K562 (cell line): ENCODE measurements around the gene CLHC1. TPM values are rescaled to one million over a fixed set of nuclear protein-coding genes. Genes with fewer than 3 reads are reported as not detected.

ENCODE experiments used
- ATAC-seq: fragments of 200-7000 bp; cut with Tn5 transposase; 3 replicates; pipeline ENCODE4 v1.9.1; 2020; ENCODE audit warnings: moderate library complexity
- BruUV-seq: library from RNA; stranded (reverse); fragments of 400-500 nt; replicated peaks from 2 replicates; lab custom pipeline; 2021; lab: Mats Ljungman, UMichigan
- CTCF ChIA-PET: fragments of 300-600 bp; formaldehyde crosslinking; extraction: SDS; loops from one replicate; lab custom pipeline; 2021; ENCODE audit warnings: low intra/inter-chr PET ratio; lab: Yijun Ruan, JAX
- POLR2A ChIA-PET: fragments of 300-600, 350-650 bp; sonication (Branson Sonifier 250); formaldehyde crosslinking; extraction: SDS; loops from one replicate; lab custom pipeline; 2021; ENCODE audit warnings: antibody characterized with exemption, inconsistent platforms; lab: Yijun Ruan, JAX
- DNase-seq, 4 experiments: peaks; one replicate each; pipeline versions ENCODE4 v3.0.0 to v3.0.0-alpha.2; 2011 to 2018; ENCODE audit warnings: low spot score in 3 of 4, mixed read lengths in 3 of 4; ENCODE audit errors: extremely low read depth in 1 of 4
- FAIRE-seq: peaks from 2 replicates; lab custom pipeline; 2011; peaks lifted over from hg19 to GRCh38; lab: Jason Lieb, UNC
- H2AFZ ChIP-seq: 2 replicates; pipeline ENCODE4 v1.6.0; 2011; ENCODE audit warnings: low read depth, low read length, control low read depth, inconsistent platforms
- H3K27ac ChIP-seq: fragments of 200-600 bp; 3 replicates; pipeline ENCODE4 v1.8.0; 2011; ENCODE audit warnings: low read depth, mild to moderate bottlenecking, control low read depth, inconsistent platforms, low read length, moderate library complexity, mixed read lengths; ENCODE audit errors: extremely low read depth
- H3K27me3 ChIP-seq, 2 experiments: fragments of 300-600 bp in 1 of 2; 2 replicates in 1 of 2; 3 replicates in 1 of 2; pipeline versions ENCODE4 v1.6.0 to v1.8.0; 2011; ENCODE audit warnings: inconsistent platforms in 2 of 2, low read length in 2 of 2, mild to moderate bottlenecking in 1 of 2, mixed read lengths in 1 of 2, moderate library complexity in 1 of 2; ENCODE audit not compliant: control insufficient read depth in 2 of 2, insufficient read depth in 2 of 2
- H3K36me3 ChIP-seq: fragments of 300-600 bp; 3 replicates; pipeline ENCODE4 v1.8.0; 2011; ENCODE audit warnings: mild to moderate bottlenecking, low read length, inconsistent platforms; ENCODE audit not compliant: control insufficient read depth, insufficient read depth
- H3K4me1 ChIP-seq, 2 experiments: fragments of 200-600 bp in 1 of 2; replicated peaks in 1 of 2; 2 replicates in 1 of 2; 3 replicates in 1 of 2; pipeline versions ENCODE4 v1.5.1 to v1.8.0; 2011; ENCODE audit warnings: inconsistent platforms in 2 of 2, low read length in 2 of 2, mild to moderate bottlenecking in 1 of 2, mixed read lengths in 1 of 2, moderate library complexity in 1 of 2; ENCODE audit not compliant: control insufficient read depth in 2 of 2, insufficient read depth in 2 of 2
- H3K4me2 ChIP-seq: 2 replicates; pipeline ENCODE4 v1.6.1; 2011; ENCODE audit warnings: low read length, control low read depth, inconsistent platforms, mixed read lengths; ENCODE audit not compliant: insufficient read depth
- H3K4me3 ChIP-seq: fragments of 200-600 bp; sonication (generic), shearing (Covaris generic); 2 replicates; pipeline ENCODE4 v1.5.1; 2016; ENCODE audit warnings: control low read depth, inconsistent platforms
- H3K79me2 ChIP-seq: fragments of 200-600 bp; 3 replicates; pipeline ENCODE4 v1.8.0; 2011; ENCODE audit warnings: low read length, inconsistent platforms; ENCODE audit not compliant: control insufficient read depth, insufficient read depth
- H3K9ac ChIP-seq, 2 experiments: 2 replicates each; pipeline versions ENCODE4 v1.6.0 to v1.6.1; 2011; ENCODE audit warnings: low read depth in 2 of 2, low read length in 2 of 2, control low read depth in 1 of 2, inconsistent platforms in 1 of 2, mild to moderate bottlenecking in 1 of 2, mixed read lengths in 1 of 2; ENCODE audit not compliant: insufficient read depth in 1 of 2
- H3K9me1 ChIP-seq: one replicate; pipeline ENCODE4 v1.6.0; 2011; ENCODE audit warnings: inconsistent platforms, mild to moderate bottlenecking, low read length, moderate library complexity; ENCODE audit not compliant: control insufficient read depth, insufficient read depth
- H3K9me3 ChIP-seq: replicated peaks from 2 replicates; pipeline ENCODE4 v1.5.1; 2011; ENCODE audit warnings: low read depth, low read length, inconsistent platforms; ENCODE audit not compliant: control insufficient read depth, insufficient read depth
- H4K20me1 ChIP-seq: replicated peaks from 2 replicates; pipeline ENCODE4 v1.6.1; 2011; ENCODE audit warnings: low read length, inconsistent platforms, mixed read lengths; ENCODE audit not compliant: control insufficient read depth, insufficient read depth
- BCOR ChIP-seq: fragments of 450-650 bp; IDR thresholded peaks from 2 replicates; pipeline ENCODE4 v1.6.1; 2016
- CREB3 ChIP-seq: fragments of 450-650 bp; conservative IDR thresholded peaks from 2 replicates; pipeline ENCODE4 v1.6.1; 2016; ENCODE audit warnings: missing genetic modification characterization, low read depth, mild to moderate bottlenecking, missing compliant biosample characterization, moderate library complexity
- MEF2D ChIP-seq: conservative IDR thresholded peaks from 2 replicates; pipeline ENCODE4 v1.6.1; 2016; ENCODE audit warnings: low read depth, missing genetic modification characterization, missing compliant biosample characterization
- NR2C1 ChIP-seq, 2 experiments: fragments of 450-650 bp; IDR thresholded peaks; 2 replicates each; pipeline ENCODE4 v1.6.1; 2017; ENCODE audit warnings: mild to moderate bottlenecking in 2 of 2, antibody characterized with exemption in 1 of 2, inconsistent platforms in 1 of 2, missing compliant biosample characterization in 1 of 2, missing genetic modification characterization in 1 of 2
- SIN3A ChIP-seq, 2 experiments: fragments of 150-350 bp in 1 of 2; IDR thresholded peaks; 2 replicates each; pipeline ENCODE4 v1.6.1; 2011 to 2016; ENCODE audit warnings: borderline replicate concordance in 2 of 2, low read depth in 2 of 2, low read length in 2 of 2, mild to moderate bottlenecking in 2 of 2, moderate library complexity in 2 of 2; ENCODE audit not compliant: control insufficient read depth in 1 of 2
- TFAP4 ChIP-seq: sonication (generic); formaldehyde crosslinking; IDR thresholded peaks from 2 replicates; pipeline ENCODE4 v1.8.0; 2022; ENCODE audit warnings: missing genetic modification reagents, mild to moderate bottlenecking, moderate library complexity, borderline replicate concordance
- ZNF449 ChIP-seq: fragments of 250-450 bp; sonication (Bioruptor Pico); IDR thresholded peaks from 2 replicates; pipeline ENCODE4 v1.8.0; 2022; ENCODE audit warnings: moderate library complexity, mild to moderate bottlenecking, inconsistent platforms
- ZNF609 ChIP-seq: sonication (generic); formaldehyde crosslinking; IDR thresholded peaks from 2 replicates; pipeline ENCODE4 v1.8.1; 2023; ENCODE audit warnings: missing genetic modification reagents, mild to moderate bottlenecking, borderline replicate concordance
- ZSCAN32 ChIP-seq: fragments of 450-650 bp; formaldehyde crosslinking; IDR thresholded peaks from 2 replicates; pipeline ENCODE4 v1.4.0; 2020; ENCODE audit warnings: mild to moderate bottlenecking, moderate library complexity
- WGBS: fragments of 100-300 bp; shearing (Covaris generic); methylation state at CpG from one replicate; pipeline ENCODE4 v1.1.6; 2016; ENCODE audit warnings: low coverage, mixed read lengths; ENCODE audit not compliant: insufficient coverage; ENCODE audit errors: missing lambda C conversion rate; 5-methylcytosine and 5-hydroxymethylcytosine counted together
- in situ Hi-C: fragments of 300-500 bp; cut with MboI; formaldehyde crosslinking; loops from 4 replicates; pipeline ENCODE4 v1.15.0; 2018; ENCODE audit warnings: inconsistent platforms, mixed read lengths
- intact Hi-C: fragments of 100-400 bp; cut with micrococcal nuclease; formaldehyde crosslinking; loops from 2 replicates; pipeline ENCODE4 v1.14.2; 2022
- polyA plus RNA-seq, 8 experiments: library from polyadenylated mRNA; depleted of rRNA in 4 of 8; stranded (reverse) in 5 of 8; unstranded in 3 of 8; fragments of >200 nt; fragmentation: Nextera tagmentation in 2 of 8; fragmentation: Illumina TruSeq in 1 of 8; extraction: Ambion mirVana in 2 of 8; extraction: Trizol in 1 of 8; gene quantifications; 2 replicates each; pipeline versions ENCODE4 v1.2.1 to v1.2.3, GENCODE V29; 2011 to 2014; ENCODE audit warnings: inconsistent platforms in 1 of 8, missing spikeins in 1 of 8
- total RNA-seq, 7 experiments: library from RNA; depleted of rRNA in 6 of 7; stranded (reverse); fragments of >200 nt in 6 of 7; fragmentation: Illumina TruSeq in 2 of 7; extraction: Trizol in 2 of 7; gene quantifications; 2 replicates each; pipeline versions ENCODE4 v1.2.1 to v1.2.3, GENCODE V29; 2011 to 2021; ENCODE audit warnings: low replicate concordance in 1 of 7

The CLHC1 gene
- total and polyA plus RNA-seq, 9 of the 15 experiments (the other 6 are each of a cell fraction or from before 2014, with no cell fraction given), result 3.7 to 14.3 (median 8.6) TPM

- Histone ChIP-seq H3K9me1 (no peaks in the 10 kb centered on the region), H3K36me3 (0 out of 3 replicates have a peak, but pooled peaks cover 3% of the 10 kb centered on the region), H3K9ac (peak overlapping the region; percentile 81 to 84), H2AFZ (peak overlapping the region; percentile 87), H3K9me3 (no peaks in the 10 kb centered on the region), H3K4me2 (peak overlapping the region; percentile 76), H3K79me2 (peaks cover 19% of the 10 kb centered on the region), H4K20me1 (no peaks in the 10 kb centered on the region), H3K27ac (peak overlapping the region; percentile 89), H3K27me3 (no peaks in the 10 kb centered on the region), H3K4me3 (peak overlapping the region; percentile 50; the same call in 1 of the 2 replicates), H3K4me1 (peaks cover 13 to 41% of the 10 kb centered on the region in 2 experiments)
- BruUV-seq, result no TSS peak
- ATAC-seq, result peak; percentile 41
- no peak for FAIRE-seq
- WGBS, result 59% methylated on average over 25 of the region's 25 CpGs
- POLR2A ChIA-PET, result interaction anchor here (0.6 to 2.4 kb wide), 9 partner anchors 8 to 753 kb away, joined by 3 to 17 read pairs (median 3); partner anchors contain the start of genes CLHC1 and RPS27A
- DNase-seq, result peak in 2 of 4 experiments; percentile 33 to 67
- in situ Hi-C loops (no loop called here), intact Hi-C loops (no loop called here)
- CTCF ChIA-PET, result no interaction called here
- TF ChIP-seq SIN3A (IDR thresholded peaks at IDR 0.05; ENCODE audit: borderline replicate concordance in 2 of 2, control insufficient read depth in 1 of 2, low read depth in 2 of 2, low read length in 2 of 2) (no peak), BCOR (peak; percentile 62), ZNF449 (CRISPR knock-in tag) (no peak), CREB3 (tag) (0 out of 2 replicates have a peak, but pooled peaks have one; percentile 26), NR2C1 (IDR thresholded peaks at IDR 0.05) (peak; percentile 37; the same call in 1 of the 2 replicates), NR2C1 (tag; IDR thresholded peaks at IDR 0.05) (no peak), TFAP4 (peak; percentile 86), ZSCAN32 (no peak), ZNF609 (CRISPR knock-in tag) (0 out of 2 replicates have a peak, but pooled peaks have one; percentile 30), MEF2D (tag) (no peak)
These were observed 7.9 kb downstream of the CLHC1 start for GRCh38 chr2:55223958-55224760.
